ACHN (cell line): Measurements from ENCODE around the gene ITGB2.

ENCODE experiments used
- DNase-seq: peaks from one replicate; pipeline ENCODE4 v3.0.0-alpha.2; 2015
- in situ Hi-C: cut with HindIII; loops from 2 replicates; pipeline ENCODE4 v1.10.0; 2017; ENCODE audit warnings: low sequenced_read_pairs, low pct_ligation_motif_present, low pct_unique_long_range_greater_than_20kb

Gene ITGB2

DNA sequence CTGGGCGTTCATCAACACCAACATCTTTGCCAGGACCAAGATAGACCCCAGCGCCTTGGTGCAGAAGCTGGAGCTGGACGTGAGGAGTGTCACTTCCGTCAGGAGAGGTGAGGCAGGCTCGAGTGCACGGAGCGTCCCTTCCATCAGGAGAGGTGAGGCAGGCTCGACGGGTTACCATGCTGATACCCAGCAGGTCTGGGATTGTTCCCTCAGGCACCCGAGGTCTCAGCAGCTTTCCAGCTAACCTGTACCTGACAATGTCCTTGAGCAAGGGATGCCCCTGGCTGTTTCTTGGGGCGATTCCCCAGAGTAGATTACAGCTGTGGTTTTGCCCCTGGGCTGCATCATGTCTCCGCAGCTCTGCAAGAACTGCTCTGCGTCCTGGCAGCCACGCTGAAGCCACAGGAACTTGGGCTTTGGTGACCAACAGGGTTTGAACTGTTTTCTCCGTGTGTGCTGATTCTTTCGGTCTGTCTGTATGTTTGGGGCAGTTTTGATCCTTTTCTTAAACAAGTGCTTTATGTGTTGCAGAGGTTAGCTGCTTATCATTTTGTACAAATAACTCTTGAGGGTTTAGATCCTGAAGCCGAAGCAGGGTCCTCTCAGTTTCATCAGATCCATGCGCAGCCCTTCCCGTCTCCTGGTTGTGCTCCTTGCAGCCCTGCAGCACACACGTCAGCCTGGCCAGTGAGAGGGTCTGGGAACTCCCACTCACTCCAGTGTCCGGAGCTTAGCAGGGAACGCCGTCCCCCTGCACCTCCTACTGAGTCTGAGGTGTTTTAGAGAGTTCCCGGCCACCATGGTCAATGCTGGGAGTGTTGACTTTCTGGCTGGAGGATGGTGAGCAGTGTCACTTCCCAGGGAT is 23.2 kb upstream of the ITGB2 start:
- no peak for DNase-seq
- in situ Hi-C loops: no loop called here

DNA sequence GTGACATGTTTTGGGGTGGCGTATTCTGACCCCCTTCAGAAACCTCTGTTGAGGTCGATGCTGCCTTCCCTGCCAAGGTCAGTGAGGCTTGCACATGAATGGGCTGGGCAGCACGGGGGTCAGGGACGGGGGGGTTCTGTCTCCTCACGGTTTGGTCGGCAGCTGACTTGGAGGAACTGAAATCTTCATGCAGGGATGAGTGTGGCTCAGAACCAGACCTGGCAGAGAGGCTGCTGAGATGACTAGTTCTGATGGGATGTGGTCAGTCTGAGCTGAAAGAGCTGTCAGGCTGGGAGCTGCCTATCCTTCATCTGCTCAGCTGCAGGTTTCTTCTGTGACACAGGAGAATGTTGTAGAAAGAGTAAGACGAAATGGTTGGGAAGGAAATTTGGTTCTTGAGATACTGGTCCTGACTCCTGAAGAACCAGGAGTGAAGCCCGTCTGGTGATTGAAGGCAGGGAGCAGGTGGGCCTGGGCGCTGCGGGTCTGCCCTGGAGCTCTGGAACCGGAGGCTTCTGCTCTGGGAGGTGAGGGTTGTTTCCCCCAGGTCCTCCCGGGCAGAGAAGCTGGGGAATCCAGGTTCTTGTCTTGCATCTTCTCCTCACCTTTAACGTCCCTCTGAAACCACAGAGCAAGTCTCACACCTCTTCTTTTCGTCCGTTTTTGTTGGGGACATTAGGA is 22.4 kb upstream of the ITGB2 start:
- in situ Hi-C loops: no loop called here
- no peak for DNase-seq

DNA sequence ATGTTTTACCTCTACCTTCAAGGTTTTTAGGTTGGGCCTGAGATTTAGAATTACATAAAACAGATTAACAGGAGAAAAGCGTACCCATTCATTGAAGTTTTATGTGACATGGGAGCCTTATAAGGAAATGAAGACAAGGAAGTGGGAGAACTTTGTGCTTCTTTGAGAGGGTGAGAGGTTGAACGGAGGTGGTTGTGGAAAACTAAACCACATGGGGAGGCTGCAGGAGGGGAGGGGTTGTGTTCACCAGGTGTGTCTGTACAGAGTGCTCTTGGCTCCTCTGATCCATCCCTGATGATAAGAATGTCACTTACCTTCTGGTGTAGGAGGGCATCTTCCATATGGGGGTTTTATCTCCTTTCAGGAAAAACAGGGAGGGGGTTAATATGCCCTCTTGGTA is 21.9 kb upstream of the ITGB2 start:
- in situ Hi-C loops: no loop called here
- no peak for DNase-seq

DNA sequence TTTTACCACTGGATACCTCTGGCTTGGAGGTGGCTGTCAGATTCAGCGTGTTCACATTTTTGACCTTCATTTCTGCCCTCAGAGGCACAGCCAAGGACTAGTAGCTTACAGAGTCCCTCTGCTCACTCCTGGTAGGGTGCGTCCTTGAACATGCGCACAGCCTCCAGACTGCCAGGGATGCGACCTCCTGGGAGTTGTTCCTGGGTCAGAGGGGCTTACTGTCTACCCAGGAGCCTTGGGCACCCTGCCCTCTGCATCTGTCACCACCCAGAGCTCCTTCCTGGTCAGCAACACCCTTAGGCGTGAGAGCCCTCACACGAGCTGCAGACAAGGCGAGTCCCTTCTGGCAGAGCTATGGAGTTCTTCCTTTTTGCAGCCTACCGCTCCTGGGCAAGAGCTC is 20.9 kb upstream of the ITGB2 start:
- DNase-seq: no peak
- in situ Hi-C loops: no loop called here

DNA sequence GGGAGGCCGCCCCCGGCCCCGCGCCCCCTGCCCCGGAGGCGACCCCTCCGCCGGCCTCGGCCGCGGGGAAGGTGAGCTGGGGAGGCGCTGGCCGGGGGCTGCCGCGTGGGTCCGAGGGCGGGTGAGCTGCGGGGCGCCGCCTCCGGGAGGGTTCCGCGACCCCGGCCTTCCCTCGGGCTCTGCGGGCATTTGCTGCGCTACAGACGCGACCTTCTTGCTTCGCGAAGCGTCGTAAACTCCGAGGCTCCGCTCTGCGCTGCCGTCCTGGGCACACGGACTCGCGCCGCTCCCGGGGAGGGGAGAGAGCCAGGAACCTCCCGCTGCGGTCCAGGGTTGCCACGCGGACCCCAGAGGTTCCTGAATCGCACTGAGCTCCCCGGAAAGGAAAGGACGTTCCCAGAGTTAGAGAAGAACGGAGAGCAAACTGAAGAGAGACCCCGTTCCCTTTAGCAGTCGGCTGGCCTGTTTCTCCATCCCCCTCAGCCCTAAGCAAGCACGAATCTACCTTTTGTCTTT is 19.5 kb upstream of the ITGB2 start:
- peak; percentile 12 for DNase-seq
- in situ Hi-C loops: no loop called here

DNA sequence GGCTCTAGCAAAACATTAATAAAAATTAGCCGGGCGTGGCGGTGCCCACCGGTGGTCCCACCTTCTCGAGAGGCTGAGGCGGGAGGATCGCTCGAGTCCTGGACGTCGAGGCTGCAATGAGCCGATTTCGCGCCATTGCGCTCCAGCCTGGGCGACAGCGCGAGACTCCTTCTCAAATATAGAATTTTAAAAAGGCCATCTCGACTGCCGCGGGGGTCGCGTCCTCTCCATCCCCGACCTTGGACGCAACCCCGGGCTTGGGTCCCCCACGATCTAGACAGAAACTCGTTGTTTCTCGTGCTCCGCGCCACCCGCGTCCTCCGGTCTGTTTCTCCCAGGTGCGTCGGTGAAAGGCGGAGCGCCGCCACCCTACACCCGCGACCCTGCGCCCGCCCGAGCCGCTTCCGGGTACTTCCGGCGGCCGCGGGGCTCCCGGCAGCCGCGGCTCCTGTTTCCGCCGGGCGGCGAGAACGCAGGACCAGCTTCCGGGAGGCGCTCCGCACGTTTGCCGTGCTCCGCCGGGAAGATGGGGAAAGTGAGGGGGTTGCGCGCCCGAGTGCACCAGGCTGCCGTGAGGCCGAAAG is 18.9 kb upstream of the ITGB2 start, which contains the start of gene SLX9:
SLX9 (plus strand) TSS at position 498 of the 584 bp plus-strand sequence; CDS start at position 527, 29 bp downstream.
- in situ Hi-C loops: no loop called here
- peak; percentile 76 for DNase-seq

DNA sequence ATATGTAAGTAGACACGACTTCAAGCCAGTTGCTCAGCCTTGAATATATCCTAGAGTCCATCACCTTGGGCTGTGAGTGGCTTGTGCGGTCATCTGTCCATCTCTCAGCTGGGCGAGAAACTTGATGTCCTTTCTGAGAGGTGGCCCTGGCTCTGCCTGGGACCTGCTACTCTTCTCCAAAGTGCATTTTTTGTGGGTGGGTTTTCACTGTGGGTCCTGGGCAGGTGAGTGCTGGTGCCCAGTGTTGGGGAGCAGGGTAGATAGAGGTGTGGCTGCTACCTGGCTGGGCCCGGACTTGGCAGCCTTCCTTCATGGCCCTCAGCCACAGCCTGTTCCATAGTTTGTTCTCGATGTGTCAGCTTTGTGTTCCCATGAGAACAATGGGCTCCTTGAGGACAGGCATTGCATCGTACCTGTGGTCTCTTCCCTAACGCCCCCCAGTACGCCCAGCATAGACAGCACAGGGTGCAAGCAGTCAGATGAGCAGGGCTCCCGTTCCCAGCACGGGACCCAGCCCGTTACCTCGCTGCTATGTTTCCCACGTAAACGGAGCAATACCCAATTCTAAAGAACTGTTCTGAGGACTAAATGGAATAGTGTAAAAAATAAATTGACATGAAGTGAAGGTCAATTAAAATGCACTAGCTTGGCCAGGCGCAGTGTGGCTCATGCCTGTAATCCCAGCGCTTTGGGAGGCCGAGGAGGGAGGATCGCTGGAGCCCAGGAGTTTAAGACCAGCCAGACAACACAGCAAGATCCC is 18.3 kb upstream of the ITGB2 start:
- DNase-seq: no peak
- in situ Hi-C loops: no loop called here

DNA sequence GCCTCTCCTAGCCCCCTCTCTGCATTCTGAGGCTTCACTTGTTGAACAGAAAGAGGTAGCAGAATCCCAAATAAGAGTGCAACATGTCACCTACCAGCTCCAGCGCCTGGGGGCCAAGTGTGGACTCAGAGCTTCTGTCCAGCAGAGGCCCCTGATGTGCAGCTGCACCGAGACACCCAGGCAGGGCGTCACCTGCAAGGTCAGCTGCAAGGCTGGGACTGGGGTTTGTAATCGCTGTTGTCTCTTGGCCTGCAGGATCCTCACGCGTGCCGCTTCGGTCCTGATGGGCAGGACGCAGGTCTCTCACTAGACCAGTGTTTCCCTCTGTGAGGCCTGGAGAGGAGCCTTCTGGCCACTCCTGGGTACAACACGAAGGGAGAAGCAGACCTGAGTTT is 14.8 kb upstream of the ITGB2 start:
- in situ Hi-C loops: no loop called here
- no peak for DNase-seq

DNA sequence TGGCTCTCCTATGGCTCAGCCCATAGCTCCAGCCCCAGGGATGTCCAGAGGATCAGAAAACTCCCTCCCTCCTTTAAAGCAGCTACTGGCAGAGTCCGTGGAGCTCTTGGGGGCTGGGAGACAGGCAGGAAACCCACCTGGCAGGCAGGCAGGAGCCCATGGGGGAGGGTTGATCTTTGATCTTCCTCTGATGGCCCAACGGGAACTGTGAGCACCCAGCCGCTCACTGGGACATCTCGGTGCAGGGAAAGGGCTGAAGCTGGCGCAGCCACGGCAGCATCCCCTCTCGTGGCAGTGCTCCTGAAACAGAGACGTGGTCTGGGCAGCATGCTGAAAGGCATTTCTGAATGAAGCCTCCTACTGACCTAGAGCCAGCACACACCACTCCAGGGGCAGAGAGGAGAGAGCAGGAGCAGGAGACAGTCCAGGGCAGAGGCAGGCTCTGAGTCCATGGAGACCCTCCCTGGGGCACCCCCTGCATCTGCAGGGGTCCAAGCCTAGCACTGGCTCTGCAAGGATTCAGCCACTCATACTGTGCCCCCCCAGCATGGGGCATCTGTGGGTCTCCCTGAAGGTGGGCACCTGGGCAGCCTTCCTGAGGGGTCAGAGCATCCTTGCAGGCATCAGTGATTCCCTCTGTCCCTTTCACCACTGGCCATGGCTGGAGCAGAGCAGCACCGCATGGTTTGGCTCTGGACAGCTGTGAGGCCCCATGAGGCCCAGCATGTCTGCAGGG is 14.3 kb upstream of the ITGB2 start:
- DNase-seq: no peak
- in situ Hi-C loops: no loop called here

DNA sequence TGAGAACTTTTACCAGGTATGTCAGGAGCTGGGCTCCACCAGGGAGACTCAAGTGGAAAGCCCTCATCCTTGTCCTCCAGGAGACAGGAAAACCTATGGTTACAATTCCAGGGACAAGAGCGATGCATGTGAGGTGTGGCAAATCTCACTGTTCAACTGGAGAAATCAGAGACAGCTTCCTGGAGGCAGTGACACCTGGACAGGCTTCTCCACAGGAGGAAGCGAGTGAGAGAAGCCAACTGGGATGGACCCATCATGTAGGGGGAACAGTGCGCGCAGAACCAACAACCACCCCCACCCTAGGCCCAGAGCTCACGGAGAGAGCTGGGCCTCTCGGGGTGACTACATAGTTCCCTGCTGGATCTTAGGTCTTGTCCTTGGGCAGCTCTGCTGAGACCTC is 13.6 kb upstream of the ITGB2 start:
- in situ Hi-C loops: no loop called here
- no peak for DNase-seq

DNA sequence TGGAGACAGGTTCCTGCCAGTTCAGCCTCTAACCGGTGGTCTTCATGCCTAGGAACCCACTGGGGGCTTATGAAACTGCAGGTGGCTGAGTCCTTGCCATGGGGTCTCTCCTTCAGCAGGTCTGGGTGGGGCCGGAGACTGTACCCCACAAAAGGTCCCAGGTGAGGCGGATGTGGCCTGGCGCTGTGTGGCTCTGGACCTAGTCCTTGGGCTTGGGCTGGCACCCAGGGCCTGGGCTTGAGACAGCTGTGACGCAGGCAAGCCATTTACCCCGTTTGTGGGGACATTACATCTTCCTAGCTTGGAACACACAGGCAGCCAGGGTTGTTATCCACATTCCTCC is 13.2 kb upstream of the ITGB2 start:
- DNase-seq: no peak
- in situ Hi-C loops: no loop called here

DNA sequence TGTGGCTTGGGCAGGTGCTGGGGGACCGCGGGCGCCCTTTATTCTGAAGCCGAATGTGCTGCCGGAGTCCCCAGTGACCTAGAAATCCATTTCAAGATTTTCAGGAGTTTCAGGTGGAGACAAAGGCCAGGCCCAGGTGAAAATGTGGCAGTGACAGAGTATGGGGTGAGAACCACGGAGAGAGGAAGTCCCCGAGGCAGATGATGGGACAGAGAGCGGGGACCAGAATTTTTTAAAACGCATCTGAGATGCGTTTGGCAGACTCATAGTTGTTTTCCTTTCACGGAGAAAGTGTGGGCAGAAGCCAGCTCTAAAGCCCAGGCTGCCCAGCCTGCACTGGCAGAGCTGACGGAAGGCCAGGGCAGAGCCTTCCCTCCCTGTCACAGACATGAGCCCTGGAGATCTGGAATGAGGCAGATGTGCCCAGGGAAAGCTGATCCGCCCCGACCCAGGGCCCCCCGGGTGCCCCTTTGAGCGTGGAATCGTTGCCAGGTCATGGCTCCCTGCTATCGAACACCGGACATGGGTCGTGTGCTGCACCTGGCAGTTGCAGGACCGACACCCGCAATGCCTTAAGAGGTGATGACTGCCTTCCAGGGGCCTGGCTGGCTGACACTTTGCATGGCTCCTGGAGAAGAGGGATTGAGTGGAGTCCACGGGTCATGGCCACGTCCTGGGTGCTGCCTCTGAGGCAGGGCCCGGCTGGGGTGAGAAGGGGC is 12.7 kb upstream of the ITGB2 start:
- in situ Hi-C loops: no loop called here
- DNase-seq: no peak

DNA sequence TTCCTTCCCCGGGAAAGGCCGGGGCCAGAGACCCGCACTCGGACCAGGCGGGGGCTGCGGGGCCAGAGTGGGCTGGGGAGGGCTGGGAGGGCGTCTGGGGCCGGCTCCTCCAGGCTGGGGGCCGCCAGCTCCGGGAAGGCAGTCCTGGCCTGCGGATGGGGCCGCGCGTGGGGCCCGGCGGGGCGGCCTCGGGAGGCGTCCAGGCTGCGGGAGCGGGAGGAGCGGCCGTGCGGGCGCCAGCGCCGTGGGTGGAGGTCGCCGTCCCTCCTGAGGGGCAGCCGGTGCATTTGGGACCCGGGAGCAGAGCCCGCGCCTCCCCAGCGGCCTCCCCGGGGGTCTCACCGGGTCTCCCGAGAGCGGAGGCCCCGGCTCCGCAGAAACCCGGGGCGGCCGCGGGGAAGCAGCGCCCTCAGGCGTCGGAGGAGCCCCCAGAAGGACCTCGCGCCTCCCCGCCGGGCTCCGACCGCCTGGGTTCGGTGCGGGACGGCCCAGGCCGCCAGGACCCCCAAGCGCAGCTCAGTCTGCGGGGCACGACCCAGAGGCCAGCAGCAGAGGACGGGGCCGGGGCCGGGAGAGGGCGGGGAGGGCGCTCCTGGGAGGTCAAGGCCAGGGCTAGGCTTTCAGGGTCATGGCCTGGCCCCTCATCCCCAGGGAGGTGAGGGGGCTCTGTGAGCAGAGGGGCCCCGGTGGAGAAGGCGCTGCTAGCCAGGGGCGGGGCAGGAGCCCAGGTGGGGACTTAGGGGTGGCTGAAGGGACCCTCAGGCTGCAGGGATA is 11.9 kb upstream of the ITGB2 start:
- in situ Hi-C loops: no loop called here
- DNase-seq: peak; percentile 48

DNA sequence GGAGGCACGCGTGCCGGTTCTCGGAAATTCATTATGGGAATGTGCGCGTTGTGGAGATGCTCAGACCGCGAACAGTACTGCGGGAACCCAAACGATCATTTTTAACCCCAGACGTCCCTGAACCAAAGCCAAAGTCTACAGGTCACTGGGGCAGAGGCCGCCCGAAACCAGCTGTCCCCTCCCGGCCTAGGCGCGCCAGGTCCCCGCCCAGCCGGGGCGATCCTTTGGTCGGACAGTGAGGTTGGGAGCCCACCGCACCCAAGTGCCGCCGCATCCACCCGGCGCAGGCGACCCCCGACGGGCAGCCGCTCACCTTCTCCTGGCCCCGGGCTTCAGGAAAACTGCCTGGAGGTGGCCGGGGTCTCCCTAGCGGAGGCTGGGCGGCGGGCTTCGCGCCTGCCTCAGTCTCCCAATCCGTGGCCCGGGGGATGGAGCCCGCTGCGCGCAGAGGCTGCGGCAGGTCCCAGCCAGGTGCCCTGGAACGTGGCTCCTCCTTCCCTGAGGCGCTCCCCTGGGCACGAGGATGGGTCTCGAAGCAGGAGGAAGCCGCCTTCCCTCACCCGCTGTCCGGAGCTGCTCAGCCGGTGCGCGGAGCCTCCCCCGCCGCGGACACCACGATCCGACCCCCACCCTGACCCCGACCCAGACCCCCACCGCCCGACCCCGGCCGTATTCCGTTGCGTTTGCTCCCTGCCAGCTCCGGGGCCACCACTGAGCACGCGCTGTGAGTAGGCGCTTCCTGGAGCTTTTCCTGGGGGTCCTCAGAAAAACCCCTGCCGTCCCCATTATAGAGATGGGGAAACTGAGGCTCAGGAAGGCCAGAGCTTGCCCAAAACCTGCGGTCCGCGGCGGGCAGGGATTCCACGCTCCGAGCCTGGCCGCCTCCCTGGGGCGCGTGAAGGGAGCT is 11.1 kb upstream of the ITGB2 start:
- in situ Hi-C loops: no loop called here
- DNase-seq: peak; percentile 18

DNA sequence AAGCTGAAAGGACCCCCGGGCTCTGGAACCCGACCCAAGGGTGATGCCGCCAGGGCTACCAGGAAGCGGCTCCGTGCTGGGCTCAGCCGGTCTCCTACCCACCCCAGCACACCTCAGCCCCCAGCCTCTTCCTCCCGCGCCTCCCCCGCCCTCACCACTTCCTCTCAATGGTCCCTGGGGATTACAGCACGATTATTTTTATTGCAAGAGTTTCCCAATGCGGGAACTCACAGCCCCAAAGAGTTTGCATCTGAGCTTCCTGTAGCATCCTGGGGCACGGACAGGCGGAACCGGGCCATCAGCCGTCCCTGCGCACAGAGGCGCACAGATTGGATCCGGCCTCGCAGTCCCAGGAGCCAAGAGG is 10.4 kb upstream of the ITGB2 start:
- DNase-seq: no peak
- in situ Hi-C loops: no loop called here

DNA sequence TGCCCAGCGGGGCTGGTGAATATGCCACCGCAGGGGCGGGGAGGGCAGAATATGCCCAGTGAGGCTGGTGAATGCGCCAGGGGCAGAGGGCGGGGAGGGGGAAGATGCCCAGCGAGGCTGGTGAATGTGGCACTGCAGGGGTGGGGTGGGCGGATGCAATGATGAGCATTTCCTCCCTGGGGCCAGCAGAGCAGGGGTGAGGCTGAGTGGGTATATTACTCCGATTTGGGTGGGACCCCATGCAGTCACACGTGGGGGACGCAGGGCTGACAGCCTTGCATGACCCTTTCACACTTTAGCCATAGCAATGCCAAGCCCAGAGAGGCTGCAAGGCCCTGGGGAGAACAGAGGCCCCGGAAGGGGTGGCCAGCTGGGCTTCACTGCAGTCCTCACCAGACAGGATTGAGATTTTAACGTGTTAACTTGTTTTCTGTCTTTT is 9.9 kb upstream of the ITGB2 start:
- in situ Hi-C loops: no loop called here
- no peak for DNase-seq
